Measurements from ENCODE around the gene CYSRT1.

Gene CYSRT1

DNA sequence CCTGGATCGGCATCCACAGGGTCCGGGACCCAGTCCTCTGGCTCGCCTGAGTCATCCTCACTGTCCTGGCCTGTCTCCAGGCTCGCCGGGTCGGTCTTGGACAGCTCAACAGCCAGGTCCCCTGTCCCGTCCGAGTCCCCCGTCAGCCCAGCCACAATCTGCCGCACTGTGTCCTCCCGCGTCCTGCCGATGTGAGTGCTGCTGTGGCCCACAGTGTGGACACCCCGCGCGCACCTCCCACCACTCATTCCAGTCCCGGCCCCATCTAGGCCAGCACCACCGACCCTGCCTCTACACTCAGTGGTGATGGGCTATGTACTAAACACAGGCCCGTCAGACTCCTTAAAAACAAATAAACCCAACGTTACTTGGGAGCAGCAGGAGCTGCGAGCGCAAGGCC, 43.3 kb upstream of the CYSRT1 start:
- Histone ChIP-seq H3K27me3 (no peaks in the 10 kb centered on the region), H3K9me3 (replicated peaks in 1 of 11) (no peaks in the 10 kb centered on the region), H3K27ac (no peak overlapping the region), H3K4me3 (no peak overlapping the region), H3K4me2 (no peak overlapping the region), H3K36me3 (peaks cover 80 to 100% (median 95%) of the 10 kb centered on the region in 11 experiments), H4K20me1 (peaks cover 0 to 87% (median 31%) of the 10 kb centered on the region in 11 experiments; a peak in 18 of 22 replicates), H3K9ac (no peak overlapping the region), H3K4me1 (peaks cover 13 to 36% (median 23%) of the 10 kb centered on the region in 10 experiments)
- TF ChIP-seq Cebpa-rat (IDR thresholded peaks at IDR 0.05): no peak

- H3K36me3 ChIP-seq: peaks cover 78 to 98% (median 89%) of the 10 kb centered on the region in 11 experiments
- no peaks in the 10 kb centered on the region for H3K9me3 ChIP-seq (replicated peaks in 1 of 11)
- no peak overlapping the region for H3K4me2 ChIP-seq
- H3K4me1 ChIP-seq: peaks cover 22 to 43% (median 34%) of the 10 kb centered on the region in 10 experiments
- H3K27me3 ChIP-seq: no peaks in the 10 kb centered on the region
- H3K4me3 ChIP-seq: no peak overlapping the region
- TF ChIP-seq Cebpa-rat (IDR thresholded peaks at IDR 0.05): no peak
- H3K9ac ChIP-seq: no peak overlapping the region; a peak in 2 of 22 replicates
- H4K20me1 ChIP-seq: peaks cover 0 to 94% (median 38%) of the 10 kb centered on the region in 11 experiments; a peak in 17 of 22 replicates
- no peak overlapping the region for H3K27ac ChIP-seq
Observed at GRCh38 chr9:137182836-137183235, 42.1 kb upstream of the CYSRT1 start.

GRCh38 chr9:137183980-137184595, 40.9 kb upstream of the CYSRT1 start:
- H3K9me3 ChIP-seq (replicated peaks in 1 of 11): no peaks in the 10 kb centered on the region
- peaks cover 68 to 86% (median 82%) of the 10 kb centered on the region in 11 experiments for H3K36me3 ChIP-seq
- no peak overlapping the region for H3K4me2 ChIP-seq
- no peak overlapping the region for H3K9ac ChIP-seq
- no peaks in the 10 kb centered on the region for H3K27me3 ChIP-seq
- no peak overlapping the region for H3K27ac ChIP-seq
- peaks cover 20 to 31% (median 25%) of the 10 kb centered on the region in 10 experiments for H3K4me1 ChIP-seq
- H3K4me3 ChIP-seq: no peak overlapping the region
- TF ChIP-seq Cebpa-rat (IDR thresholded peaks at IDR 0.05): no peak
- peaks cover 0 to 91% (median 45%) of the 10 kb centered on the region in 11 experiments; a peak in 20 of 22 replicates for H4K20me1 ChIP-seq

DNA sequence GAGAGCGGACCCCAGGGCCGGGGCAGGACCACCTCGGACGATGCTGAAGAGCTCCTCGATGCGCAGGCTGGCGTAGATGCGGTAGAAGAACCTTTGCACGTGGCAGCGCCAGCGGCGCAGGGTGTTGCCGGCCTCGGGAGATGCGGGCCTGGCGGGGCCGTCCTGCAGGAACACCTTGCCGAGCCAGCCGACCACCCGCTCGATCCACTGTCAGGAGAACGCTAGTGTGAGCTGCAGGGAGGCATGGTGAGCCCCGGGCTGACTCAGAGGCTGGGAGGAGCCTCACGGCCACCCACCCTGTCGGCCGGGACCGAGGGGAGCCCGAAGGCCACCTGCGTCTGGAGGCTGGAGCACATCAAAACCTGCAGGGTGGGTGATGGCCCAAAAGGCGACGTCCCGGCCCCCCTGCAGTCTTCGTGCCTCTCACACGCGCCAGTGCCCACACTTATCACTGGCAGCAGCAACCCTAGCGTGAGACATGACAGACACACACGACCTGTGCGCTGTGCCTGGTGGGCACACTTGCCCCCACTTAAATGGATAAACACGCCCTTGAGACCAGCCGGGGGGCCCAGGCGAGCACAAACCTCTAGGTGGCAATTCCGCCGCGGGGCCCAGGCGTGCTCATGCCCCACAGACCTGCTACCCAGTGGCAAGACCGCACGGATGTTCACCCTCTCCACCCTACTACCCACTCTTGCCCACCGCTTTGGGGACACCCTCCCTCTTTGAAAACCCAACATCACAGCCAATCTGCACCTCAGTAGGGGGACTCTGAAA, 39.9 kb upstream of the CYSRT1 start:
- H3K9ac ChIP-seq: peak overlapping the region in 4 of 11 experiments; percentile 10 to 29 (median 16); a peak in 2 of 22 replicates
- no peaks in the 10 kb centered on the region for H3K27me3 ChIP-seq
- H3K9me3 ChIP-seq (replicated peaks in 1 of 11): no peaks in the 10 kb centered on the region
- H3K27ac ChIP-seq: no peak overlapping the region
- peaks cover 66 to 81% (median 77%) of the 10 kb centered on the region in 11 experiments for H3K36me3 ChIP-seq
- 0 out of 22 replicates have a peak overlapping the region, but pooled peaks of 1 of the 11 experiments have one; percentile 100 for H3K4me2 ChIP-seq
- no peak overlapping the region for H3K4me3 ChIP-seq
- H4K20me1 ChIP-seq: peaks cover 10 to 91% (median 54%) of the 10 kb centered on the region in 11 experiments; a peak in 21 of 22 replicates
- peaks cover 29 to 36% (median 31%) of the 10 kb centered on the region in 10 experiments for H3K4me1 ChIP-seq
- no peak for TF ChIP-seq Cebpa-rat (IDR thresholded peaks at IDR 0.05)

- H3K27me3 ChIP-seq: no peaks in the 10 kb centered on the region
- peaks cover 38 to 45% (median 39%) of the 10 kb centered on the region in 10 experiments for H3K4me1 ChIP-seq
- H3K9me3 ChIP-seq (replicated peaks in 1 of 11): no peaks in the 10 kb centered on the region
- peaks cover 64 to 81% (median 77%) of the 10 kb centered on the region in 11 experiments for H3K36me3 ChIP-seq
- peaks cover 11 to 91% (median 63%) of the 10 kb centered on the region in 11 experiments; a peak in 21 of 22 replicates for H4K20me1 ChIP-seq
- no peak for TF ChIP-seq Cebpa-rat (IDR thresholded peaks at IDR 0.05)
- H3K4me2 ChIP-seq: peak overlapping the region; percentile 93 to 100 (median 99); a peak in 21 of 22 replicates
- H3K27ac ChIP-seq: no peak overlapping the region
- peak overlapping the region in 9 of 11 experiments; percentile 6 to 95 (median 29); a peak in 9 of 22 replicates for H3K9ac ChIP-seq
- H3K4me3 ChIP-seq: peak overlapping the region in 2 of 10 experiments; percentile 84 to 94; a peak in 1 of 20 replicates
Observed at GRCh38 chr9:137185921-137186320, 39.1 kb upstream of the CYSRT1 start.

GRCh38 chr9:137186385-137186784, 38.6 kb upstream of the CYSRT1 start:
- Histone ChIP-seq H3K27ac (no peak overlapping the region), H4K20me1 (peaks cover 12 to 91% (median 68%) of the 10 kb centered on the region in 11 experiments; a peak in 21 of 22 replicates), H3K4me3 (peak overlapping the region in 8 of 10 experiments; percentile 83 to 99 (median 96); a peak in 10 of 20 replicates), H3K9me3 (replicated peaks in 1 of 11) (no peaks in the 10 kb centered on the region), H3K36me3 (peaks cover 63 to 81% (median 77%) of the 10 kb centered on the region in 11 experiments), H3K4me1 (peaks cover 42 to 49% (median 44%) of the 10 kb centered on the region in 10 experiments), H3K4me2 (peak overlapping the region; percentile 93 to 100 (median 99)), H3K9ac (peak overlapping the region in 10 of 11 experiments; percentile 6 to 95 (median 92); a peak in 16 of 22 replicates), H3K27me3 (no peaks in the 10 kb centered on the region)
- no peak for TF ChIP-seq Cebpa-rat (IDR thresholded peaks at IDR 0.05)

GRCh38 chr9:137187386-137187785, 37.6 kb upstream of the CYSRT1 start:
- Histone ChIP-seq H3K27ac (peak overlapping the region in 4 of 11 experiments; percentile 86 to 94 (median 92); a peak in 7 of 22 replicates), H3K4me1 (peaks cover 47 to 59% (median 53%) of the 10 kb centered on the region in 10 experiments), H3K4me3 (peak overlapping the region; percentile 83 to 99 (median 98)), H3K9me3 (replicated peaks in 1 of 11) (no peaks in the 10 kb centered on the region), H3K36me3 (peaks cover 54 to 81% (median 75%) of the 10 kb centered on the region in 11 experiments), H4K20me1 (peaks cover 12 to 93% (median 72%) of the 10 kb centered on the region in 11 experiments; a peak in 21 of 22 replicates), H3K27me3 (no peaks in the 10 kb centered on the region), H3K9ac (peak overlapping the region; percentile 86 to 95 (median 93)), H3K4me2 (peak overlapping the region; percentile 93 to 100 (median 99))
- no peak for TF ChIP-seq Cebpa-rat (IDR thresholded peaks at IDR 0.05)

DNA sequence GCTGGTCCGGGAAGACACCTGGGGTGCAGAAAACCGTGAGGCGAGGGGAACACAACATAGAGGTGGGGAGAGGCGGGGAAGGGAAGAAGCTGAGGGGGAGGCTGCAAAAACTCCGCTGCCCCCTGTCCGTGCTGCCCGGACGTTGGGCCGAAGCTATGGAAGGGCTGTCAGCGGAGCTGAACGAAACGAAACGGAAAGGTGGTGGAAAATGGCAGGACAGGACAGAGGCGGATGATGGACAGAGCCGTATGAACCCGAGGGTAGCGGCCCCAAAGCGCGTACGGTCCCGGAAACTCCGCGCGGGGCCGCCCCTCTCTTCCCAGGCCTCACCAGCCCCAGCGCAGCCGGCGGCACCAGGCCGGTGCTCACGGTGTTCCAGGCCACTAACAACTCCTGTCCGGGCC, 36.9 kb upstream of the CYSRT1 start:
- Histone ChIP-seq H3K9me3 (replicated peaks in 1 of 11) (no peaks in the 10 kb centered on the region), H3K4me2 (peak overlapping the region; percentile 93 to 100 (median 99)), H3K27ac (peak overlapping the region; percentile 82 to 94 (median 89)), H4K20me1 (peaks cover 12 to 93% (median 79%) of the 10 kb centered on the region in 11 experiments; a peak in 21 of 22 replicates), H3K4me3 (peak overlapping the region; percentile 83 to 99 (median 98)), H3K4me1 (peaks cover 48 to 66% (median 59%) of the 10 kb centered on the region in 10 experiments), H3K27me3 (no peaks in the 10 kb centered on the region), H3K36me3 (peaks cover 47 to 81% (median 68%) of the 10 kb centered on the region in 11 experiments), H3K9ac (peak overlapping the region; percentile 86 to 95 (median 93))
- TF ChIP-seq Cebpa-rat (IDR thresholded peaks at IDR 0.05): no peak

All from BLaER1 treated with 17β-estradiol and CSF1 and Interleukin-3, amounts not matched to agents 10 nM and 100 nM (cell line).